Chondrocyte (in vitro differentiated cells): ENCODE measurements around the gene EML4. TPM values are rescaled to one million over a fixed set of nuclear protein-coding genes. Genes with fewer than 3 reads are reported as not detected.
"Not testable (repeated sequence)": the region's sequence is repeated elsewhere in the genome, so short reads cannot be mapped to it uniquely, and the experiment has no call there.

Experiments used
- DNase-seq: peaks from one replicate; pipeline ENCODE4 v3.0.0; 2021; ENCODE audit warnings: mixed read lengths, low spot score
- H3K27ac Mint-ChIP-seq: one replicate; pipeline ENCODE4 v1.8.0; 2021; ENCODE audit warnings: mild to moderate bottlenecking, moderate library complexity, mixed read lengths; ENCODE audit not compliant: unreplicated experiment
- H3K27me3 Mint-ChIP-seq: 2 replicates; pipeline ENCODE4 v1.8.0; 2021; ENCODE audit warnings: low read depth, mixed read lengths
- H3K36me3 Mint-ChIP-seq: 2 replicates; pipeline ENCODE4 v1.8.0; 2021; ENCODE audit warnings: low read depth, mixed read lengths
- H3K4me1 Mint-ChIP-seq: 2 replicates; pipeline ENCODE4 v1.8.0; 2021; ENCODE audit warnings: low read depth, mild to moderate bottlenecking, mixed read lengths
- H3K4me3 Mint-ChIP-seq: one replicate; pipeline ENCODE4 v1.8.0; 2021; ENCODE audit warnings: mild to moderate bottlenecking, moderate library complexity, mixed read lengths; ENCODE audit not compliant: unreplicated experiment
- H3K9me3 Mint-ChIP-seq: 2 replicates; pipeline ENCODE4 v1.8.0; 2021; ENCODE audit warnings: low read depth, mixed read lengths
- total RNA-seq: library from RNA; stranded (reverse); gene quantifications from 3 replicates; pipeline ENCODE4 v1.2.1, GENCODE V29; 2021
- TF ChIP-seq, protein P1 (sequence below): fragments of 200-600 bp; sonication (generic); IDR thresholded peaks from 2 replicates; pipeline ENCODE4 v1.5.0; 2021; ENCODE audit warnings: antibody characterized with exemption, mild to moderate bottlenecking, moderate library complexity

The EML4 gene
- total RNA-seq, 1 donor from 2014 or later: 50.0 TPM

DNA sequence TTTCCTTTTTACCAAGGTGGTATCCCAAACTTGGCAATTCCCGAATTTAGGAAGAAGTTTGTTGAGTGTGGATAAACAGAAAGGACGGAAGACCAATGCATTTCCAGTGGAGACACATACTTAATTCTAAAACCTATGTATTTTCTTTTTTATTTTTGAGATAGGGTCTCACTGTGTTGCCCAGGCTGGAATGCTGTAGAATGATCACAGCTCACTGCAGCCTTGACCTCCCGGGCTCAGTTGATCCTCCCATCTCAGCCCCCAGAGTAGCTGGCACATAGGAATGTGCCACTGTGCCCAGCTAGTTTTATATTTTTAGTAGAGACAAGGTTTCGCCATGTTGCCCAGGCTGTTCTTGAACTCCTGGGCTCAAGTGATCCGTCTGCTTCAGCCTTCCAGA, 101.6 kb downstream of the EML4 start:
- no peaks in the 10 kb centered on the region for H3K27me3 Mint-ChIP-seq
- H3K4me1 Mint-ChIP-seq: peaks cover 7% of the 10 kb centered on the region
- H3K27ac Mint-ChIP-seq: no peak overlapping the region
- no peak for DNase-seq
- H3K9me3 Mint-ChIP-seq: no peaks in the 10 kb centered on the region
- TF ChIP-seq, protein P1, sequence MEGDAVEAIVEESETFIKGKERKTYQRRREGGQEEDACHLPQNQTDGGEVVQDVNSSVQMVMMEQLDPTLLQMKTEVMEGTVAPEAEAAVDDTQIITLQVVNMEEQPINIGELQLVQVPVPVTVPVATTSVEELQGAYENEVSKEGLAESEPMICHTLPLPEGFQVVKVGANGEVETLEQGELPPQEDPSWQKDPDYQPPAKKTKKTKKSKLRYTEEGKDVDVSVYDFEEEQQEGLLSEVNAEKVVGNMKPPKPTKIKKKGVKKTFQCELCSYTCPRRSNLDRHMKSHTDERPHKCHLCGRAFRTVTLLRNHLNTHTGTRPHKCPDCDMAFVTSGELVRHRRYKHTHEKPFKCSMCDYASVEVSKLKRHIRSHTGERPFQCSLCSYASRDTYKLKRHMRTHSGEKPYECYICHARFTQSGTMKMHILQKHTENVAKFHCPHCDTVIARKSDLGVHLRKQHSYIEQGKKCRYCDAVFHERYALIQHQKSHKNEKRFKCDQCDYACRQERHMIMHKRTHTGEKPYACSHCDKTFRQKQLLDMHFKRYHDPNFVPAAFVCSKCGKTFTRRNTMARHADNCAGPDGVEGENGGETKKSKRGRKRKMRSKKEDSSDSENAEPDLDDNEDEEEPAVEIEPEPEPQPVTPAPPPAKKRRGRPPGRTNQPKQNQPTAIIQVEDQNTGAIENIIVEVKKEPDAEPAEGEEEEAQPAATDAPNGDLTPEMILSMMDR: no peak
- peaks cover 4% of the 10 kb centered on the region for H3K36me3 Mint-ChIP-seq
- H3K4me3 Mint-ChIP-seq: no peak overlapping the region

DNA sequence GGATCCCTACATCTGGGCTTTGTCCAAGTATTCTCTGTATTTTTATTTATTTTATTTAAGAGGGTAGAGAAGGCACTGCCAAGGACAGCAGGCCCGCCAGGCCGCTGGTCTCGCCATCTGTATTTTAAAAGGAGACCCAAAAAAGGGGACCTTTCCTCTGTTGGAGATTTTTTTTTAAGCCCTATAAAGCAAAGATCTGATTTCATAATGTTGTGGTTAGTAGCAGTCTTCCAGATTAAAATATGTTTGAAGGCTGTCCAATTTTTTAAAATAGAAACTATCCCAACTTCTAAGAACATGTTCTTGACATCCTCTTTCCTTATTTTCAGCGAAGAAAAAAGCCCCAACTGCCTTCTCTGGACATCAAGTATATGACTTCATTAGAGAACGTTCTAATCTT, 102.1 kb downstream of the EML4 start:
- DNase-seq, H3K27me3 Mint-ChIP-seq, H3K36me3 Mint-ChIP-seq, H3K27ac Mint-ChIP-seq, H3K4me1 Mint-ChIP-seq, H3K4me3 Mint-ChIP-seq, H3K9me3 Mint-ChIP-seq: not testable (repeated sequence)

DNA sequence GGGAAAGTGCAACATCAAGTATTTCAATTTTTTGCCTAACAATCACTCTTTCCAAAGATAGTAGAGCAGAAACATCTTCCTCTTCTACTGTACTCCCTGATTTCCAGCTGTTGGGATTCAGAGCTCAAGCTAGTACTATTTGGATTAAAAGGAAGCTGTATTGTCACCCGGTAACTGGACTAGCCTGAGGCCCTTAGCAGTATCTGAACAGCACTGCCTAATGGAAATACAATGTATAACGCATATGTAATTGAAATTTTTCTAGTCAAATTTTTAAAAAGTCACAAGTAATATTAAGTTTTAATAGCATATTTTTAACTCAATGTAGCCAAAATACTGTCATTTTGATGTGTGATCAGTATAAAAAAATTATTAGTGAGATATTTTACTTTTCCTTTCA, 105.7 kb downstream of the EML4 start:
- H3K36me3 Mint-ChIP-seq: peaks cover 6% of the 10 kb centered on the region
- H3K4me1 Mint-ChIP-seq: peaks cover 12% of the 10 kb centered on the region
- H3K27me3 Mint-ChIP-seq: no peaks in the 10 kb centered on the region
- H3K9me3 Mint-ChIP-seq: no peaks in the 10 kb centered on the region
- H3K4me3 Mint-ChIP-seq: no peak overlapping the region
- TF ChIP-seq, protein P1: peak; percentile 53
- no peak overlapping the region for H3K27ac Mint-ChIP-seq
- no peak for DNase-seq

DNA sequence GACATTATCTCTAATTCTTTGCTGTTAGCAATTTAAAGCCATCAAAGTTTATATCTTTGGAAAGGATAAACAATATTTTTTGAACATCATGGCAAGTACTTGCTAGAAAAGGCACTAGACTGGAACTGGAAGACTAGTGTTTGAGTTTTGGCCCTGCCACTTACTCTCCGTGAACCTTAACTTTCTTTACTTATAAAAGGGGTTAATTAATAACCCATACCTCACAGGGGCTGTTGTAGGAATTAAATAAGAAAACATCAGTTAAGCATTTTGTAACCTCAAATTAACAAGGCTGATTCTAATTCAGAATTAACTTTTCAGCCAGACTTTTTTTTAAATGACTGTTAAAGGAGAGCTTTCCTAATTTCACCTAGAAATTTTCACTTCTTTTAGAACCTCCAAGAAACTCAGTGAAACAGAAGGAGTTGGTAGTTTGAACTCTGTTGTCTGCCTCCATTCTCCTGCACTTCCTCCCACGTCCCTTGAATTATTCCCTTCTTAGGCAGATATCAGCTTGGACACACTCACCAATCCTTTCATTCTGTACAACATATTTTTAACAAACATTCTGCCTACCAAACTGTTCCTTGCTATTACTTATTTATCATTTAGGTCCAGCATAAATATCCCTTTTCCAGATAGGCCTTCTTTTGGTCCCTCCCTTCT, 112.4 kb downstream of the EML4 start:
- TF ChIP-seq, protein P1: no peak
- H3K4me3 Mint-ChIP-seq: no peak overlapping the region
- no peak overlapping the region for H3K27ac Mint-ChIP-seq
- peaks cover 5% of the 10 kb centered on the region for H3K4me1 Mint-ChIP-seq
- H3K9me3 Mint-ChIP-seq: no peaks in the 10 kb centered on the region
- DNase-seq: no peak
- peaks cover 17% of the 10 kb centered on the region for H3K36me3 Mint-ChIP-seq
- H3K27me3 Mint-ChIP-seq: no peaks in the 10 kb centered on the region

DNA sequence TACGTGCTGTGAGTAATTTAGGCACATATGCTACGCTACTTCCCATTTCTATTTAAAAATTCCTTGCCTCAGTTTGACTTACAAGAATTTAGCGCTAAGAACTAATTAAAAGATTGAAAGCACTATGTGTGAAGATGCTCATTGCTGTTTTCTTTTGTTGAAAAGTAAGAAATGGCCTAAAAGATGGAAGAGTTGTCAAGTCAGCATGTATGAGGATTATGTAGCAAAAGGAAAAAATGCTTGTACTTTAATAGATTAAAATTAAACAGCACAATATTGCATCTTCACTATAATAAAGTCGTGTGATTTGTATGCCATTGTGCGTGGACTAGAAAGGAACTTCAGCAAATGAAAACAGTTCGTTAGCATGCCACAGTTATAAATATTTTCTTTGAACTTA, 114.9 kb downstream of the EML4 start:
- Mint-ChIP-seq H3K9me3 (no peaks in the 10 kb centered on the region), H3K4me1 (no peaks in the 10 kb centered on the region)
- TF ChIP-seq, protein P1: no peak

More for the DNA sequence above, 114.9 kb downstream of the EML4 start:
- Mint-ChIP-seq H3K27ac (no peak overlapping the region), H3K36me3 (peaks cover 18% of the 10 kb centered on the region), H3K4me3 (no peak overlapping the region), H3K27me3 (no peaks in the 10 kb centered on the region)
- no peak for DNase-seq
